ENCODE data around the gene OVOL3. TPM values are rescaled to one million over a fixed set of nuclear protein-coding genes. Genes with fewer than 3 reads are reported as not detected.

Gene OVOL3
- total and polyA plus RNA-seq, 3 donors from 2014 or later: 2.6 to 3.4 (median 3.3) TPM

GRCh38 chr19:36081894-36082293 is 29.0 kb upstream of the OVOL3 start:
- 91 to 93% methylated on average over 7 of the region's 7 CpGs for WGBS, 2 donors
- Histone ChIP-seq H3K4me3 (no peak overlapping the region), H3K27me3 (no peaks in the 10 kb centered on the region), H3K27ac (no peak overlapping the region), H3K9me3 (no peaks in the 10 kb centered on the region), H3K36me3 (ENCODE audit: low read depth, missing control alignments) (peaks cover 4% of the 10 kb centered on the region), H3K4me1 (no peaks in the 10 kb centered on the region)
- no peak for TF ChIP-seq CTCF (IDR thresholded peaks at IDR 0.05)
- intact Hi-C loops (cut with DNase I; ENCODE audit: low total_unique reads): no loop called here
- no peak for DNase-seq

GRCh38 chr19:36082916-36083315 is 28.0 kb upstream of the OVOL3 start:
- WGBS, 2 donors: 90 to 92% methylated on average over 13 of the region's 13 CpGs
- H3K27me3 ChIP-seq: no peaks in the 10 kb centered on the region
- intact Hi-C loops (cut with DNase I; ENCODE audit: low total_unique reads): no loop called here
- H3K4me3 ChIP-seq: no peak overlapping the region
- DNase-seq: no peak
- H3K27ac ChIP-seq: no peak overlapping the region
- H3K9me3 ChIP-seq: no peaks in the 10 kb centered on the region
- no peaks in the 10 kb centered on the region for H3K4me1 ChIP-seq
- peaks cover 4% of the 10 kb centered on the region for H3K36me3 ChIP-seq (ENCODE audit: low read depth, missing control alignments)
- no peak for TF ChIP-seq CTCF (IDR thresholded peaks at IDR 0.05)

- 97 to 99% methylated on average over 6 to 12 of the region's 12 CpGs for WGBS, 2 donors
- no peak overlapping the region for H3K27ac ChIP-seq
- intact Hi-C loops (cut with DNase I; ENCODE audit: low total_unique reads): no loop called here
- no peak for DNase-seq
- no peaks in the 10 kb centered on the region for H3K9me3 ChIP-seq
- no peaks in the 10 kb centered on the region for H3K4me1 ChIP-seq
- TF ChIP-seq CTCF (IDR thresholded peaks at IDR 0.05): no peak
- TF ChIP-seq POLR2A (IDR thresholded peaks at IDR 0.05): no peak
- H3K36me3 ChIP-seq (ENCODE audit: low read depth, missing control alignments): peaks cover 4% of the 10 kb centered on the region
- H3K4me3 ChIP-seq: no peak overlapping the region
- no peaks in the 10 kb centered on the region for H3K27me3 ChIP-seq
Observed at GRCh38 chr19:36084231-36085009, 26.5 kb upstream of the OVOL3 start.

GRCh38 chr19:36086326-36086725 is 24.6 kb upstream of the OVOL3 start:
- TF ChIP-seq POLR2A (IDR thresholded peaks at IDR 0.05): no peak
- TF ChIP-seq CTCF (IDR thresholded peaks at IDR 0.05): no peak
- H3K9me3 ChIP-seq: no peaks in the 10 kb centered on the region
- H3K36me3 ChIP-seq (ENCODE audit: low read depth, missing control alignments): peaks cover 4% of the 10 kb centered on the region
- intact Hi-C loops (cut with DNase I; ENCODE audit: low total_unique reads): no loop called here
- WGBS, 2 donors: 87 to 95% methylated on average over 9 of the region's 9 CpGs
- H3K4me3 ChIP-seq: no peak overlapping the region
- H3K4me1 ChIP-seq: no peaks in the 10 kb centered on the region
- H3K27ac ChIP-seq: no peak overlapping the region
- DNase-seq: no peak
- no peaks in the 10 kb centered on the region for H3K27me3 ChIP-seq

- Histone ChIP-seq H3K4me3 (no peak overlapping the region), H3K4me1 (no peaks in the 10 kb centered on the region), H3K36me3 (ENCODE audit: low read depth, missing control alignments) (no peaks in the 10 kb centered on the region), H3K9me3 (no peaks in the 10 kb centered on the region), H3K27me3 (no peaks in the 10 kb centered on the region), H3K27ac (no peak overlapping the region)
- intact Hi-C loops (cut with DNase I; ENCODE audit: low total_unique reads): no loop called here
- DNase-seq: no peak
- WGBS, 2 donors: 94 to 99% methylated on average over 4 to 5 of the region's 5 CpGs
- no peak for TF ChIP-seq POLR2A (IDR thresholded peaks at IDR 0.05)
- TF ChIP-seq CTCF (IDR thresholded peaks at IDR 0.05): no peak
Observed at GRCh38 chr19:36089847-36090246, 21.1 kb upstream of the OVOL3 start.
